RKO (cell line): ENCODE results near the gene SIRT3.
A peak's percentile ranks its signal among the peaks of the same experiment; 100 is the strongest.

Source experiments
- DNase-seq: peaks from one replicate; pipeline ENCODE4 v3.0.0-alpha.2; 2016; ENCODE audit warnings: low spot score

Gene SIRT3

DNA sequence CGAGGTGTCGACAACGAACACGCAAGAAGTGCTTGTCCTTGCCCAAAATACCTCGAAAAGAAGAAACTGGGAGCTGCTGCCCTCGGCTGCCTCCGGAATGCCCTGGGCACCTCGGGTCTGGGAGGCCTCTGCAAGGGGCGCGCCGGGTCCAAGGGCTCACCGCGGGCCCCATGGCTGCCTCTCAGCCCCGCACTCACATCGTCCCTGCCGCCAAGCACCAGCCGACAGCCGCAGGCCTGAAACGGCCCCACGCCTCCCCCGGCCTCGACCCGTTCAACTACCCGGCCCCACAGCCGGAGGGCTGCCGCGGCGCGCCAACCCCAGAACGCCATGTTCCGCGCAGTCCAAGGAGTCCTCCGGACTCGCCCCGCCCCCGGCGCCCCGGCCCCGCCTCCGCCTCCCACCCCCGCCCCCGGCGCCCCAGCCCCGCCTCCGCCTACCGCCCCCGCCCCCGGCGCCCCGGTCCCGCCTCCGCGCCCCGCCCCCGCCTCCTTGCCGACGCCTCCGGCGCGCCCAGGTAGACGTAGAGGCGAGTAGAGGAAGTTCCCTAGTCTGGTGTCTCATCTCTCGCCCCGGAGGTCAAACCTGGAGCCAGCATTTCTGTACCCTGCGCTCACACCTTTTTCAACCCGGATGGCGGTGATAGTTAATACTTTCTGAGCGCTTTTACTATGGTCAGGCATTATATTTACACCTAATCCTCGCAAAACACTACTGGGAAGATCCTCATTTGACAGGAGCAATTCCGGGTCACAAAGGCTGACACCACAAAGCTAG lies at the start of gene SIRT3:
SIRT3 (minus strand) TSS at position 346 of the 777 bp plus-strand sequence; CDS start at position 332, 14 bp downstream.
- DNase-seq, result peak; percentile 92

DNA sequence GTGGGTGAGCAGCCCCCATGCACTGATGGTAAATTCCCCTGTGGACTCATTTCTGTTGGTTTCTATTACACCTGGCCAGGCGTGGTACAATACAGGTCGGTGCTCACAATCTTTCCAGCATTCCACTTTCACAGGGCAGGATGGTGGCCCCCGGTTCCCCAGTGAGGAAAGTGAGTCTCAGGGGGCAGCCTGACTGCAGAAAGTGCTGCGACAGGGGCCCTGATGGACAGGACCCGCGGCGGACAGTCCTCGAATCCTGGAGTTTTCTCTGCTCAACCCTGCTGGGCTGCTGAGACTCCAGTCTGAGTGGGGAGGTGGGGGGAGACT lies 49.7 kb upstream of the SIRT3 start:
- no peak for DNase-seq

DNA sequence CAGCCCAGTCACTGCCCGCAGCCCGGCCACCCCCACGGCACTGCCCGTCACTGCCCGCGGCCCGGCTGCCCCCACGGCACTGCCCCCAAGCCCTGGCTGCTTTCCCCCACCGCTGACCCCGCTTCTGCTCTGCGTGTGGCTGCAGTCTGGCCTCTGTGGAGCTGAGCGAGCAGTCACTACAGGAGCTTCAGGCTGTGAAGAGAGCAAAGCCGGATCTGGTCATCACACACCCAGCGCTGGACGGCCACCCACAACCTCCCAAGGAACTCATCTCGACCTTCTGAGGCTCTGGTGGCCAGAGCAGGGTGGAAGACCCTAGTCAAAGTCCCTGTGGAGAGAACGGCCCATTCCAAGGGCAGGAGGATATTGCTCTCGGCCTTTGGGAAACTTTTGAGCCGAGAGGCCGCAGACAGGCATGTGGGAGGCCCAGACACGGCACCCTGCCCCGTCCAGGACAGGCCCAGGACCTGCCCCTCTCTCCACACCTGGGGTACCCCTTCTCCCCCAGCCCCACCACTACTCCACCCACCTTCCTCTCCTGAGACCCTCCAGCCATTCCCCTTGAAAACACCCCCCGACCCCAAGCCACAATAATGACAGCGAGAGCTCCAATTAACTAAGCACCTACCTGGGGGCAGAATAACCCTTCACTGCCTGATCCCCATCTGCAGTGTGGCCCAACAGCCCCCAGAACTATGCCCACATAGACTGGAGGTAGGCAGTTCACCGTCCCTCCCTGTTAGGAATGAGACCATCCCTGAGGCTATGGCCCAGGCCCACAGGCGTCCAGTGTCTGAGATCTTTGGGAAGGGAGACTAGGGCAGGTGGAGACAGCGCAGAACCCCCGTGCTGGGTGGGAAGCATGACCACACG lies 49.1 kb upstream of the SIRT3 start:
- DNase-seq, result no peak

DNA sequence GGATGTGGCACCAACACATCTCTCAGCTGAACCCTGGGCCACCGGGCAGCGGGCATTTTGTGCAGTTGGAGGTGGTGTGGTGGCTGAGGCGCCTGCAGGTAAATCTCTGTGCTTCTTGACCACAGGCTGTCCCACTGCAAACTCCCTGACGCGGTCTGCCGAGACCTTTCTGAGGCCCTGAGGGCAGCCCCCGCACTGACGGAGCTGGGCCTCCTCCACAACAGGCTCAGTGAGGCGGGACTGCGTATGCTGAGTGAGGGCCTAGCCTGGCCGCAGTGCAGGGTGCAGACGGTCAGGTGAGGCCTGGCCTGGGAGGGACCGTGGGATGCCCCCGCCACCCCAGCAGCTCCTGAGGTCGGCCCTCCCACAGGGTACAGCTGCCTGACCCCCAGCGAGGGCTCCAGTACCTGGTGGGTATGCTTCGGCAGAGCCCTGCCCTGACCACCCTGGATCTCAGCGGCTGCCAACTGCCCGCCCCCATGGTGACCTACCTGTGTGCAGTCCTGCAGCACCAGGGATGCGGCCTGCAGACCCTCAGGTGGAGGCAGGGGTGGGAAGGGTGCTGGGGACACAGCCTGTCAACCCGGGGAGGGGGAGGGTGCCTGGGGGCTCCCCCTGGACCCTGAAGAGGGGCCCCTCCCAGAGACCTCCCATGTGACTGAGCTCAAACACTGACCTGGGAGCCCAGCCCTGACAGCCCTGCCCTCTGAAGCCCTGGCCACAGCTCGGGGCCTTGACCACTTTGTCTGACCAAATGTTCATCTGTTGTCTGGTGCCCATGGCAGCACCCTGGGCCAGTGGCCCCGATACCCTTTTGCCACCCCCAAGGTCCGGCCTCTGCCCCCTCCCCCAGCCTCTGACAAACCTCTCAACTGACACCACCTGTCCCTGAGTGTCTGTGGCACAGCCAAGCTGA lies 48.2 kb upstream of the SIRT3 start:
- DNase-seq, result no peak

DNA sequence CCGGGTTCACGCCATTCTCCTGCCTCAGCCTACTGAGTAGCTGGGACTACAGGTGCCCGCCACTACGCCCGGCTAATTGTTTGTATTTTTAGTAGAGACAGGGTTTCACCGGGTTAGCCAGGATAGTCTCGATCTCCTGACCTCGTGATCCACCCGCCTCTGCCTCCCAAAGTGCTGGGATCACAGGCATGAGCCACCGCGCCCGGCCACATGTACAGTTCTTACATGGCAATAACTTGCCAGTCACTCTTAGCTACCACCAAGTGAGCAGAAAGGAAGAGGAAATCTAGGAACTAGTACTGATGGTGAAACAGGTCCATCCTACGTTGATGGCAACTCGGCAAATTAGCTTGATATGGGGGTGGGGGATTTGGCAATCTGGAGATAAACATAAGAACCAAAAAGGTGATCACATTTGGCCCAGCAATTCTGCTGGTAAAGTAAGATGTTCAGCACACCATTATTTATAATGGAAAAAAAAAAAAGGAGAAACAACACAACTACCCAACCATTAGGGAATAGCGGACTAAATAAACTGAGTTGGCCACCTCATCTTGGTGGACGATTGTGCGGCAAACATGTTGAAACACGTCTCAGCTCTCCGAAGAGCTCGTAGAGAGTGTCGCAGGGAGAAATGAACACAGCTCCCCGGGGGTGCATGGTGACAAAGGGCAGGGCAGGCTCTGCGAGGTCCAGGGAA lies 47.4 kb upstream of the SIRT3 start:
- no peak for DNase-seq

DNA sequence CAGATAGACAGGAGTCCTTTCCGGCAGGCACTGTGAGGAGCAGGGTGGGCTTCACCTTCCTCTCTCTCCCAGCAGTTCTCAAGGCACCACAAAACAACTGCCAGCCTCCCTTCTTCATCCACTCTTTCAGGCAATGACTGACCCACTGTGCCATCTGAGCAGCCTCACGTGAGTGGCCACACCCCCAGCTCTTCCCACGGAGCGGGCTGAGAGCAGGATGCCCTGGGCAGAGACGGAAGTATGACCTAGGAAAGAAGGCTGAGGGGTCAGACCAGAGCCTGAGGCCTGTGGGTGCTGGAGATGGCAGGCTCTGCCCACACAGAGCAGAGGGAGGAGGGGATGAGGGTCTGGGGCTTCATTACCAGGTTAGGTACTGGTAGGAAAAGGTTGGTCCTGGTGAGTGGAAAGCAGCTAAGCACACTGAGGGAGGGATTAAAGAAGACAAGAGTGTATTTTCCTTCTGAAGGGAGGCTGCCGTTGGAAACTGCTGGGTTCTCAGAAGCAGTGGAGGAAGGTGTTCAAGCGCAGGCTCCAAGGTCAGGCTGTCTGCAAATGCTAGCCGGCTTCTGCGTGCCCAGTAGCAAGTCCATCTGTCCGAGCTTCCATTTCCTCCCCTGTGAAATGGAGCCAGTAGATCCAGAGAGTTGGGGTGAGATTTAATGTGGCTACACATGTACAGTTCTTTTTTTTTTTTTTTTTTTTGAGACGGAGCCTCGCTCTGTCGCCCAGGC lies 46.7 kb upstream of the SIRT3 start:
- DNase-seq, result no peak

DNA sequence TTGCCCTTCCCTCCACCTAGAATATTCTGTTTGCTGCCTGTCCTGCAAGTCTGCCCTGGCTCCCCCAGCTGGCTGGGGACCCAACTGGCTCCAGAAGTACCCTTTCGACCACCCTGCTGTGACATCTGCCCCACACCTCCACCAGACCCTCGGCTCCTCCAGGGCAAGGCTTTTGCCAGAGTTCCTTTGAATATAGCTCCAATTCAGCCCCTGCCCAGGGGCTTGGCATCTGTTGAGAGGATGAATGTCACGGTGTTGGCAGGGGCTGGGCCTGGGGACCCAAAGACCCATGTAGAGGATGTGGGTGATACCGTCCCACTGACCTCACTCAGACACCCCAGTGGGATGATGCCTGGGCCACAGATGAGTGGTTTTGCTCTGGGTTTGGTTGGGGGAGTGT lies 46.0 kb upstream of the SIRT3 start:
- DNase-seq, result no peak

DNA sequence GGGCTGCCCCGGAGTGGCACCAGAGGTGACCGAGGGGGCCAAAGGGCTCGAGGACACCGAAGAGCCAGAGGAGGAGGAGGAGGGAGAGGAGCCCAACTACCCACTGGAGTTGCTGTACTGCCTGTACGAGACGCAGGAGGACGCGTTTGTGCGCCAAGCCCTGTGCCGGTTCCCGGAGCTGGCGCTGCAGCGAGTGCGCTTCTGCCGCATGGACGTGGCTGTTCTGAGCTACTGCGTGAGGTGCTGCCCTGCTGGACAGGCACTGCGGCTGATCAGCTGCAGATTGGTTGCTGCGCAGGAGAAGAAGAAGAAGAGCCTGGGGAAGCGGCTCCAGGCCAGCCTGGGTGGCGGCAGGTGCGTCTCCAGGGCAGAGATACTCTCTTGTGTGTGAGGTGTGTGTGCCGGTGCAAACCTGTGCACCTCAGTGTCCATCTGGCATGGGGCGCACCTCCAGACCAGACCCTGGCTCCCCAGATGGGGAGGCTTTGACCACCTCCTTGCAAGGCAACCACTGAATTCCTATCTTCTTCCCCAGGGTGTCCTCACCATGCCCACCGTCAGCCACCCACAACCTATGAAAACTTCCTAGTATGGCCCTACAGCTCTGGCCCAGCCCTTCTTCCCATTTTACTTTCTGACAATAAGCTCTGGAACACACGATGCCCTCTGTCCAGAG lies 45.5 kb upstream of the SIRT3 start:
- no peak for DNase-seq

DNA sequence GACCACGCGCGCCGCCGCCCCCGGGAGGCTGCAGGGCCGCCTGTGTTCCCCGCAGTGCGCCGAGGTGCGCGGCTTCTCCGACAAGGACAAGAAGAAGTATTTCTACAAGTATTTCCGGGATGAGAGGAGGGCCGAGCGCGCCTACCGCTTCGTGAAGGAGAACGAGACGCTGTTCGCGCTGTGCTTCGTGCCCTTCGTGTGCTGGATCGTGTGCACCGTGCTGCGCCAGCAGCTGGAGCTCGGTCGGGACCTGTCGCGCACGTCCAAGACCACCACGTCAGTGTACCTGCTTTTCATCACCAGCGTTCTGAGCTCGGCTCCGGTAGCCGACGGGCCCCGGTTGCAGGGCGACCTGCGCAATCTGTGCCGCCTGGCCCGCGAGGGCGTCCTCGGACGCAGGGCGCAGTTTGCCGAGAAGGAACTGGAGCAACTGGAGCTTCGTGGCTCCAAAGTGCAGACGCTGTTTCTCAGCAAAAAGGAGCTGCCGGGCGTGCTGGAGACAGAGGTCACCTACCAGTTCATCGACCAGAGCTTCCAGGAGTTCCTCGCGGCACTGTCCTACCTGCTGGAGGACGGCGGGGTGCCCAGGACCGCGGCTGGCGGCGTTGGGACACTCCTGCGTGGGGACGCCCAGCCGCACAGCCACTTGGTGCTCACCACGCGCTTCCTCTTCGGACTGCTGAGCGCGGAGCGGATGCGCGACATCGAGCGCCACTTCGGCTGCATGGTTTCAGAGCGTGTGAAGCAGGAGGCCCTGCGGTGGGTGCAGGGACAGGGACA lies 44.8 kb upstream of the SIRT3 start:
- no peak for DNase-seq

DNA sequence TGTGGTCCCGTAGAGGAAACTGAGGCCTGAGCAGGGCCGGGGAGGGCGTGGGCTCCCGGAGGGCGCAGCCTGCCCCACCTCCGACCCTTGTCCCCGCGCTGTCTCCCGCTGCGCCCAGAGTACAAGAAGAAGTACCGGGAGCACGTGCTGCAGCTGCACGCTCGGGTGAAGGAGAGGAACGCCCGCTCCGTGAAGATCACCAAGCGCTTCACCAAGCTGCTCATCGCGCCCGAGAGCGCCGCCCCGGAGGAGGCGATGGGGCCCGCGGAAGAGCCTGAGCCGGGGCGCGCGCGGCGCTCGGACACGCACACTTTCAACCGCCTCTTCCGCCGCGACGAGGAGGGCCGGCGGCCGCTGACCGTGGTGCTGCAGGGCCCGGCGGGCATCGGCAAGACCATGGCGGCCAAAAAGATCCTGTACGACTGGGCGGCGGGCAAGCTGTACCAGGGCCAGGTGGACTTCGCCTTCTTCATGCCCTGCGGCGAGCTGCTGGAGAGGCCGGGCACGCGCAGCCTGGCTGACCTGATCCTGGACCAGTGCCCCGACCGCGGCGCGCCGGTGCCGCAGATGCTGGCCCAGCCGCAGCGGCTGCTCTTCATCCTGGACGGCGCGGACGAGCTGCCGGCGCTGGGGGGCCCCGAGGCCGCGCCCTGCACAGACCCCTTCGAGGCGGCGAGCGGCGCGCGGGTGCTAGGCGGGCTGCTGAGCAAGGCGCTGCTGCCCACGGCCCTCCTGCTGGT lies 44.0 kb upstream of the SIRT3 start:
- DNase-seq, result no peak

DNA sequence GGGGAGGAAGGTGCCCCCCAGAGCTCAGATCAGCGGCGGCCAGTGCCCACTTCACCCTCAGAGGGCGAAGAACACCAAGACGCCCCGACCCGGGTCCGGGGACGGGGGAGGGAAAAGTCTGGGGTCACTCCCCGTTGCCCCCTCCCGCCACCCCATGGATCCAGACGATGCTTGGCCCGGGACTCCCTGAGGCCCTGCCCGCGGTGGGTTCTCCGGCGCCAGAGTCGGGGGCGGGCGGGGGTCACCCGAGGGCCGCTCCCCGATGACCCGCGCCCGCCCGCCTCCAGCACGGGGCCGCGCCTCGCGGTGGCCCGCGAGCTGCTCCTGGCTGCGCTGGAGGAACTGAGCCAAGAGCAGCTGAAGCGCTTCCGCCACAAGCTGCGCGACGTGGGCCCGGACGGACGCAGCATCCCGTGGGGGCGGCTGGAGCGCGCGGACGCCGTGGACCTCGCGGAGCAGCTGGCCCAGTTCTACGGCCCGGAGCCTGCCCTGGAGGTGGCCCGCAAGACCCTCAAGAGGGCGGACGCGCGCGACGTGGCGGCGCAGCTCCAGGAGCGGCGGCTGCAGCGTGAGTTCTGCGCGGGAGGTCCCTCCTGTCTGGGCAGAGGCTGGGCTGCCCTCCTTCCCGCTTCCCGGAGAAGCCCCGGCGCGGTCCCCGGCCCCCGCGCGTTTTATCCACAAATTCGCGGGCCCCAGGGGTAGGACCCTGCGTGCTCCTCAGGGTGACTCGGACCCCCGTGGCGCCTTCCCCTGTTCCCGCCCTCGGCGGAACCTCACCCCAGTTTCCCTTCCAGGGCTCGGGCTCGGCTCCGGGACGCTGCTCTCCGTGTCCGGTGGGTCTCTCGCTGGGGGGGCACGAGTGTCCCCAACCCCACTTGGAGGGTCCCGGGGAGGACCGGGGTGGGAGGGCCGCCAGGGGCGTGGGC lies 43.2 kb upstream of the SIRT3 start:
- DNase-seq, result no peak

DNA sequence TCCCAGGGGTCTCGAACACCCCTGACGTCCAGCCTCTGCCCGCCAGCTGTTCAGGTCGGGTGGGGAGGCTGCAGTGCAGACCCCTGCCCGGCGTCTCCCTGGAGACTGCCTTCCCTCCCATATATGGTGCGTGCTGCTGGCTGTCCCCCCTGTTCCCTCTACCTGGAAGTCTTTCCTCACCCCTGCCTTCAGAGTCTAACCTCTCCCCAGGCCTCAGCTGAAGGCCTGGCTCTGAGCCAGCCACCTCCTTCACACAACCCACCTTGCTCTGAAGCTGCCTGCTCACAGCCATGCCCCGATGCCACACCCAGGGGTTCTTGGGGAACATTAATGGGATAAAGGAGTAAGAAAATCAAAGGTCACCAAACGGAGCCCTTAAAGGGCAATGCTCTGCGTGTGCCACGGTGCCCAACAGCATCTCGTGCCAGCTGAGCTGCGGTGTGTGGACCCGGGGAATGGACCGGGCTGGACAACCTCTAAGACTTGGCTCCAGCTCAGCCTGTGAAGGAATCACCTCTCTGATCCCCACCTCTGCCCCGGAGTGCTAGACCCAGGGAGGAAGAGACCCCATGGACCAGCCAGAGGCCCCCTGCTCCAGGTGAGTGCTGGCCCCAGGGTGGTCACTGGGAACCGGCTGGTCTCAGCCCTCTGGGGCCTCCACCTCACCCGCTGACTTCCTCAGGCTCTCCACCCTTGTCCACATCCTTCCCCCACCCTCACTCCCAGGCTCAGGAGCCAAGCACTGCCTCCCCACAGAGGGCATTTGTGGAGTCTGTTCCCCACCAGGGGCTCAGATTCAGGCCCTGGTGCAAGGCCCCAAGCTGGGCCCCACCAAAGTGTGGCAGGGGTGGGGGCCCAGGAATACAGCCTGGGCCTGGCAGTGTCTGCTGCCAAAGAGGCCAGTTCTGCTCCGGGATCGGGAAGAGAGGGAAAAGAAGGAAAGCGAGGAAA lies 42.1 kb upstream of the SIRT3 start, which contains the start of gene NLRP6:
NLRP6 (plus strand) TSS at position 407 of the 951 bp plus-strand sequence; CDS start at position 570, 163 bp downstream.
- DNase-seq, result no peak

DNA sequence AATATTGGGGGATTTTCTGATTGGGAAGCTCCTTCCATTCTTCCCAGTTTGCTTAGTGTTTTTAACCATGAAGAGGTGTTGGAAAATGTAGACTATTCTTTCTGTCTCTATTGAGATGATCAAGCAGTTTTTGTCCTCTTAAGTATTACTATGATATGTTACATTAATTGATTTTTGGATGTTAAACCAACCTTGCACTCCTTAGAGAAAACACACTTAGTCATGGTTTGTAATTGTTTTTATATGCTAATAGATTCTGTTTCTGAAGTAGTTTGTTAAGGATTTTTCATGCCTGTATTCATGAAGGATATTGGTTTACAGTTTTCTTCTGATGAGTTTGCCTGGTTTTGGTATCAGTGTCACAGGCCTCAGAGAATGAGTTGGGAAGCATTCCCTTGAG lies 40.1 kb upstream of the SIRT3 start:
- DNase-seq, result no peak

DNA sequence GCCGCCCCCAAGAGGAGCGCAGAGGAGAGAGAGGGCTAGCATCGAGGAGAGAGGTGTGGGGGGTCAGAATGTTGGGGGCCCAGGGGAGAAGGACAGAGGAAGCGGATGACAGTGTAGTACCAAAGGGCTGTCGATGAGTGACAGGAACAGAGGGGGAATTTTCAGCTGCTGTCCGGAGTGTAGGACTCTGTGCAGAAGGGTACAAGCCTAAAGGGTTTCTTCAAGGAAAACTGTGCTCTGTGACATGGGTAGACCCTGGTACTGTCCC lies 36.7 kb upstream of the SIRT3 start:
- DNase-seq, result no peak

DNA sequence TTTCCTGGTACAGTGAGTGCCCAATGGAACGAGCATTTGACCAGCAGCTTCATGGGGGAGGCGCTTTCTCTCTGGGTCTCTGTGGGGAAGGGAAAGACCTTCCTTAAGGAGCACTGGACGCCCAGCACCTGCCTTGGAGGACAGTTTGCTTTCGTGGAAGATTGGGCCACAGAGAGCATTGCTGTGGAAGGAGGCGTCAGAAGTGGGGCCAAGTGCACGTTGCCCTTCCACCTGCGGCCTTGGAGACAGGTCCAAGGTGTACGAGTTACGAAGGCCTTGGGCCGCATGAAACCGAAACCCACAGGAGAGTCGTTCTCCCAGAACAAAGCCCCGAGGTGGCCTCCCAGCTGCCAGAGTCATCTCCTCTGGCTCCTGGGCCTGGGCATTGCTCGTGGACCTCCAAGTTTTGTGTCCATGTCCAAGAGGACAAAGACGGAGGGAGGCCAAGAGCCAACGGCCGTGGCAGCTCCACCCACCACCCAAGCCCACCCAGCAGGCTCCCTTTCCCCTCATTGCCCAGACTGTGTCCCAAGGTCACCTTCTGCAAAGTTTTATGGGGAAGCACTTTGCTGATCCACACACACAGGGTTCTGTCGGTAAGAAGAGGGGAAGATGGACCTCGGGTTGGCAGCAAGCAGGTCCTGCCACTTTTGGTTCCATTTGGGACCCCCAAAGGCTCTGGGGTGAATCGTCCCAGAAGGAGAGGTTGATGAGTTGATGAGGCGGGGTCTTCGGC lies 36.2 kb upstream of the SIRT3 start:
- DNase-seq, result no peak

DNA sequence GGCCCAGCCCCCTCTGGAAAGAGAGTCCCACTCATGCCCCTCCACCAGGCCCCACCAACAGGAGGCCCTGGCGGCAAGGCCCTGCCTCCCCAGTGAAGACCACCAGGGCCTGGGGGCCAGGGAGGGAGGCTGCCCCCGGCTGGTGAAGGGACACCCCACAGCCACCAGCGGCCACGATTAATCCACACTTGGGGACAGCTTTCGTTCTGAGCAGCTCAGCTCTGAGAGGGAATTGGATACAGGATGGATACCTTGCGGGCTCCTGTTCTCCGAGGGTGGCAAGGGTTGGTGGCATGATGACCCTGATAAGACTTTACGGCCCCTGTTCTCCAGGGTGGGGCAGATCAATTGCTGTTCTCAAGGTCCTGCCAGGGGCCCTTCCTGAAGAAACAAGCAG lies 35.2 kb upstream of the SIRT3 start:
- no peak for DNase-seq
